Hindlimb muscle (tissue), 1 donor: ENCODE data around the gene CNOT11. TPM values are rescaled to one million over a fixed set of nuclear protein-coding genes. Genes with fewer than 3 reads are reported as not detected.
"Not testable (repeated sequence)": the region's sequence is repeated elsewhere in the genome, so short reads cannot be mapped to it uniquely, and the experiment has no call there.

ENCODE experiments used
- DNase-seq: peaks from one replicate; pipeline ENCODE4 v3.0.0-alpha.2; 2013
- polyA plus RNA-seq: library from polyadenylated mRNA; unstranded; fragments of 120-200 nt; gene quantifications from one replicate; pipeline ENCODE4 v1.2.1, GENCODE V29; 2013; ENCODE audit not compliant: insufficient read length

CNOT11 gene
- polyA plus RNA-seq, 1 donor, result 30.0 TPM

GRCh38 chr2:101245468-101245867, 7.2 kb upstream of the CNOT11 start:
- not testable (repeated sequence) for DNase-seq

GRCh38 chr2:101248756-101249155, 3.9 kb upstream of the CNOT11 start:
- DNase-seq, result not testable (repeated sequence)

- DNase-seq, result no peak
Measured at GRCh38 chr2:101249826-101250225, 2.9 kb upstream of the CNOT11 start.

GRCh38 chr2:101251246-101251781, 1.4 kb upstream of the CNOT11 start:
- DNase-seq, result not testable (repeated sequence)

- no peak for DNase-seq
Measured at GRCh38 chr2:101251844-101252407, 760 bp upstream of the CNOT11 start.

- DNase-seq, result peak; percentile 62
Measured at GRCh38 chr2:101253013-101253702, 472 bp downstream of the CNOT11 start.

GRCh38 chr2:101253703-101254450, 1.2 kb downstream of the CNOT11 start:
- no peak for DNase-seq

- no peak for DNase-seq
Measured at GRCh38 chr2:101255501-101255900, 2.8 kb downstream of the CNOT11 start.

GRCh38 chr2:101256316-101256715, 3.6 kb downstream of the CNOT11 start:
- DNase-seq, result no peak

GRCh38 chr2:101258804-101259203, 6.1 kb downstream of the CNOT11 start:
- DNase-seq, result no peak

GRCh38 chr2:101262142-101262541, 9.5 kb downstream of the CNOT11 start:
- DNase-seq, result no peak

- no peak for DNase-seq
Measured at GRCh38 chr2:101263377-101263800, 10.7 kb downstream of the CNOT11 start.

GRCh38 chr2:101264360-101264939, 11.8 kb downstream of the CNOT11 start:
- DNase-seq, result no peak

- DNase-seq, result no peak
Measured at GRCh38 chr2:101265893-101266499, 13.3 kb downstream of the CNOT11 start.

- DNase-seq, result no peak
Measured at GRCh38 chr2:101267671-101268656, 15.3 kb downstream of the CNOT11 start.

GRCh38 chr2:101270700-101271259, 18.1 kb downstream of the CNOT11 start:
- DNase-seq, result no peak

GRCh38 chr2:101272045-101272784, 19.5 kb downstream of the CNOT11 start:
- no peak for DNase-seq

GRCh38 chr2:101273056-101273455, 20.4 kb downstream of the CNOT11 start:
- no peak for DNase-seq

- no peak for DNase-seq
Measured at GRCh38 chr2:101274142-101274541, 21.5 kb downstream of the CNOT11 start.

GRCh38 chr2:101277111-101277510, 24.4 kb downstream of the CNOT11 start:
- DNase-seq, result no peak
